Liver (tissue), 9 donors: ENCODE data around the gene MAFF. TPM values are rescaled to one million over a fixed set of nuclear protein-coding genes. Genes with fewer than 3 reads are reported as not detected.

ENCODE experiments used
- DNase-seq: peaks from one replicate; pipeline ENCODE4 v3.0.0-alpha.2; 2017; ENCODE audit warnings: low spot score
- H3K27ac ChIP-seq, 2 donors: one replicate each; pipeline ENCODE4 v1.7.0; 2013; ENCODE audit warnings: inconsistent platforms in 2 of 2, low read length in 2 of 2, control low read depth in 1 of 2, low read depth in 1 of 2, mild to moderate bottlenecking in 1 of 2
- H3K27me3 ChIP-seq, 4 donors: one replicate each; pipeline versions ENCODE4 v1.6.1 to v1.7.0; 2013; ENCODE audit warnings: low read length in 3 of 4, inconsistent platforms in 1 of 4, mild to moderate bottlenecking in 1 of 4, moderate library complexity in 1 of 4; ENCODE audit not compliant: control insufficient read depth in 4 of 4, insufficient read depth in 4 of 4
- H3K36me3 ChIP-seq, 4 donors: one replicate each; pipeline versions ENCODE4 v1.6.1 to v1.7.0; 2013; ENCODE audit warnings: low read length in 3 of 4, mild to moderate bottlenecking in 3 of 4, low read depth in 1 of 4, moderate library complexity in 1 of 4; ENCODE audit not compliant: control insufficient read depth in 4 of 4, insufficient read depth in 3 of 4
- H3K4me1 ChIP-seq, 4 donors: one replicate each; pipeline versions ENCODE4 v1.6.1 to v1.7.0; 2013; ENCODE audit warnings: low read length in 3 of 4, mild to moderate bottlenecking in 3 of 4, moderate library complexity in 1 of 4; ENCODE audit not compliant: control insufficient read depth in 4 of 4, insufficient read depth in 4 of 4
- H3K4me3 ChIP-seq, 3 donors: one replicate each; pipeline versions ENCODE4 v1.6.1 to v1.7.0; 2013; ENCODE audit warnings: low read length in 3 of 3, control low read depth in 1 of 3, low read depth in 1 of 3, mild to moderate bottlenecking in 1 of 3
- H3K9ac ChIP-seq, 2 donors: one replicate each; pipeline ENCODE4 v1.7.0; 2013; ENCODE audit warnings: low read length in 2 of 2, mild to moderate bottlenecking in 2 of 2, moderate library complexity in 2 of 2, control low read depth in 1 of 2, low read depth in 1 of 2
- H3K9me3 ChIP-seq, 4 donors: one replicate each; pipeline versions ENCODE4 v1.6.1 to v1.7.0; 2013; ENCODE audit warnings: low read length in 3 of 4; ENCODE audit not compliant: control insufficient read depth in 4 of 4
- ATF3 ChIP-seq: IDR thresholded peaks from 2 replicates; pipeline ENCODE4 v1.6.1; 2016; ENCODE audit warnings: antibody characterized with exemption
- CTCF ChIP-seq: fragments of 150-350 bp; IDR thresholded peaks from 2 replicates; pipeline ENCODE4 v1.5.1; 2017; ENCODE audit warnings: improper control_type of control experiment, low read depth, low read length; ENCODE audit not compliant: missing input control
- EGR1 ChIP-seq, 2 donors: IDR thresholded peaks; 2 replicates each; pipeline ENCODE4 v1.6.1; 2016 to 2018; ENCODE audit warnings: antibody characterized with exemption in 2 of 2, low read depth in 2 of 2
- FOXA1 ChIP-seq: IDR thresholded peaks from 2 replicates; pipeline ENCODE4 v1.6.1; 2016; ENCODE audit warnings: antibody characterized with exemption
- FOXA2 ChIP-seq: IDR thresholded peaks from 2 replicates; pipeline ENCODE4 v1.6.1; 2016; ENCODE audit warnings: antibody characterized with exemption
- HNF4A ChIP-seq, 2 donors: conservative IDR thresholded peaks; 2 replicates each; pipeline ENCODE4 v1.6.1; 2016; ENCODE audit warnings: antibody characterized with exemption in 2 of 2, mild to moderate bottlenecking in 2 of 2
- HNF4G ChIP-seq: IDR thresholded peaks from 2 replicates; pipeline ENCODE4 v1.6.1; 2016; ENCODE audit warnings: antibody characterized with exemption
- JUND ChIP-seq, 2 donors: IDR thresholded peaks; 2 replicates each; pipeline ENCODE4 v1.6.1; 2016; ENCODE audit warnings: antibody characterized with exemption in 2 of 2
- MAX ChIP-seq: IDR thresholded peaks from 2 replicates; pipeline ENCODE4 v1.6.1; 2016; ENCODE audit warnings: antibody characterized with exemption
- NR2F2 ChIP-seq: IDR thresholded peaks from 2 replicates; pipeline ENCODE4 v1.6.1; 2016; ENCODE audit warnings: antibody characterized with exemption
- RAD21 ChIP-seq, 2 donors: IDR thresholded peaks; 2 replicates each; pipeline ENCODE4 v1.6.1; 2016; ENCODE audit warnings: antibody characterized with exemption in 2 of 2, mild to moderate bottlenecking in 2 of 2
- REST ChIP-seq: IDR thresholded peaks from 2 replicates; pipeline ENCODE4 v1.6.1; 2016; ENCODE audit warnings: antibody characterized with exemption, mild to moderate bottlenecking
- RXRA ChIP-seq, 2 donors: IDR thresholded peaks; 2 replicates each; pipeline ENCODE4 v1.6.1; 2017 to 2018; ENCODE audit warnings: antibody characterized with exemption in 2 of 2, mild to moderate bottlenecking in 1 of 2
- SP1 ChIP-seq: IDR thresholded peaks from 2 replicates; pipeline ENCODE4 v1.6.1; 2018; ENCODE audit warnings: antibody characterized with exemption, mild to moderate bottlenecking
- TAF1 ChIP-seq: conservative IDR thresholded peaks from 2 replicates; pipeline ENCODE4 v1.6.1; 2016; ENCODE audit warnings: antibody characterized with exemption, mild to moderate bottlenecking
- YY1 ChIP-seq: IDR thresholded peaks from 2 replicates; pipeline ENCODE4 v1.6.1; 2016; ENCODE audit warnings: antibody characterized with exemption, mild to moderate bottlenecking
- ZBTB33 ChIP-seq: IDR thresholded peaks from 2 replicates; pipeline ENCODE4 v1.6.1; 2016; ENCODE audit warnings: antibody characterized with exemption
- WGBS: extraction: QIAGEN DNeasy Blood & Tissue Kit; methylation state at CpG from one replicate; pipeline ENCODE4 v1.1.7; 2013; 5-methylcytosine and 5-hydroxymethylcytosine counted together
- polyA plus RNA-seq, 2 donors: library from polyadenylated mRNA; stranded (reverse) in 1 of 2; unstranded in 1 of 2; fragments of 200-250 nt in 1 of 2; fragments of >200 nt in 1 of 2; fragmentation: Nextera tagmentation in 1 of 2; extraction: Ambion mirVana in 1 of 2; gene quantifications; one replicate each; pipeline versions ENCODE4 v1.2.1 to v1.2.3, GENCODE V29; 2013 to 2015
- total RNA-seq, 2 donors: library from RNA; depleted of rRNA; stranded (reverse); fragments of >200 nt; gene quantifications; one replicate each; pipeline ENCODE4 v1.2.3, GENCODE V29; 2014
- donor health status: healthy.
- donor health status: healthy.
- donor health status: healthy.
- donor health status: healthy.
- donor health status: healthy.

The MAFF gene
- total and polyA plus RNA-seq, 4 donors: 1.4 to 3.3 (median 2.0) TPM

- no peak for TF ChIP-seq FOXA2
Measured at GRCh38 chr22:38230916-38231315, 29.1 kb downstream of the MAFF start (continued).

GRCh38 chr22:38232196-38232595 lies 30.4 kb downstream of the MAFF start:
- Histone ChIP-seq H3K4me3 (no peak overlapping the region), H3K36me3 (peaks cover 0 to 16% (median under 1%) of the 10 kb centered on the region in 4 donors), H3K27ac (no peak overlapping the region), H3K27me3 (no peaks in the 10 kb centered on the region), H3K9me3 (no peaks in the 10 kb centered on the region), H3K4me1 (peaks cover 0 to 3% (median 1%) of the 10 kb centered on the region in 4 donors), H3K9ac (no peak overlapping the region)
- TF ChIP-seq CTCF (no peak), RXRA (IDR thresholded peaks at IDR 0.05) (no peak), TAF1 (no peak), REST (no peak), NR2F2 (no peak), JUND (IDR thresholded peaks at IDR 0.05) (no peak), ZBTB33 (no peak), RAD21 (IDR thresholded peaks at IDR 0.05) (no peak), ATF3 (no peak), FOXA2 (no peak), HNF4G (no peak)
- no peak for DNase-seq
- 93% methylated on average over 8 of the region's 8 CpGs for WGBS

- no peak for DNase-seq
- peaks cover 0 to 5% (median 2%) of the 10 kb centered on the region in 4 donors for H3K4me1 ChIP-seq
- 80% methylated on average over 6 of the region's 6 CpGs for WGBS
- no peak overlapping the region for H3K9ac ChIP-seq
- H3K36me3 ChIP-seq: peaks cover 0 to 14% (median 0%) of the 10 kb centered on the region in 4 donors
- no peaks in the 10 kb centered on the region for H3K27me3 ChIP-seq
- no peak overlapping the region for H3K27ac ChIP-seq
- no peaks in the 10 kb centered on the region for H3K9me3 ChIP-seq
- H3K4me3 ChIP-seq: no peak overlapping the region
- no peak for TF ChIP-seq YY1
- no peak for TF ChIP-seq FOXA2
- no peak for TF ChIP-seq CTCF
- TF ChIP-seq NR2F2: no peak
- TF ChIP-seq SP1: no peak
- TF ChIP-seq EGR1 (IDR thresholded peaks at IDR 0.05; ENCODE audit: low read depth in 2 of 2): no peak
- TF ChIP-seq MAX: no peak
- TF ChIP-seq TAF1: no peak
- TF ChIP-seq FOXA1: no peak
- no peak for TF ChIP-seq REST
- no peak for TF ChIP-seq HNF4G
- TF ChIP-seq RAD21 (IDR thresholded peaks at IDR 0.05): no peak
- TF ChIP-seq JUND (IDR thresholded peaks at IDR 0.05): no peak
- no peak for TF ChIP-seq HNF4A (conservative IDR thresholded peaks at IDR 0.05)
- no peak for TF ChIP-seq RXRA (IDR thresholded peaks at IDR 0.05)
Measured at GRCh38 chr22:38233427-38233826, 31.6 kb downstream of the MAFF start.
